Measurements from ENCODE around the gene KCNJ10.

The KCNJ10 gene

DNA sequence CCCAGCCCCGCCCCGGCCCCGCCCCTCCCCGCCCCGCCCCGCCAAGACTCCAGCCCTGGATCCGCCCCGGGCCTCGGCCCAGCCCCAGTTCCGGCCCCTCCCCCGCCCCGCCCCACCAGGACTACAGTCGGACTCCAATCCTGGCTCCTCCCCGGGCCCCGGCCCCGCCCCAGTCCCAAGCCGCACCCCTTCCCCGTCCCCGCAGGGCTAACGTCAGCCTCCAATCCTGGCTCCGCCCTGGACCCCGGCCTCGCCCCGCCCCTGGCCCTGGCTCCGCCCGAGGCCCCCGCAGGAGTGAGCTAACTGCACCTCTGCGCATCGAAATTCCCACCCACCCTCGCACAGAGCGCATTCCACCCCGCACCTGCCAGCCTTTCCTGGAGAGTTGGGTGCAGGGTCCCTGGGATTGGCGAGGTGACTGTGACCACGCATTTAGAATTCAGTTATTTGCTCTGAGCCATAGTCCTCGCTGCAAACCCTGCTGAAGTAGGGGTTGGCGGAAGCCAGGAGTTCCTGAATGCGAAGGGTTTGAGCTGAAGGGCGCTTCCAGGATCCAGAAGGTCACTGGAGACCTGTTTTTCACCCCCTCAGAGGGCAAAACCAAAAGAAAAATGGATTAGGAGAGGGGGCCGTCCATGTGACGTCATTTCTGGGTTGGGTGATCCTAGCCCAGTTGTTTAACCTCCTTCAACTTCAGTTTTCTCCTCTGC is 29.0 kb upstream of the KCNJ10 start:
- DNase-seq (ENCODE audit: low read depth): peak; percentile 97

- peak; percentile 90 for DNase-seq (ENCODE audit: low read depth)
Measured at GRCh38 chr1:160097911-160098851, 28.2 kb upstream of the KCNJ10 start, which contains the start of gene IGSF8. TSS of gene IGSF8 (minus strand) at chr1:160098619. CDS start at chr1:160098472, 147 bp downstream.

DNA sequence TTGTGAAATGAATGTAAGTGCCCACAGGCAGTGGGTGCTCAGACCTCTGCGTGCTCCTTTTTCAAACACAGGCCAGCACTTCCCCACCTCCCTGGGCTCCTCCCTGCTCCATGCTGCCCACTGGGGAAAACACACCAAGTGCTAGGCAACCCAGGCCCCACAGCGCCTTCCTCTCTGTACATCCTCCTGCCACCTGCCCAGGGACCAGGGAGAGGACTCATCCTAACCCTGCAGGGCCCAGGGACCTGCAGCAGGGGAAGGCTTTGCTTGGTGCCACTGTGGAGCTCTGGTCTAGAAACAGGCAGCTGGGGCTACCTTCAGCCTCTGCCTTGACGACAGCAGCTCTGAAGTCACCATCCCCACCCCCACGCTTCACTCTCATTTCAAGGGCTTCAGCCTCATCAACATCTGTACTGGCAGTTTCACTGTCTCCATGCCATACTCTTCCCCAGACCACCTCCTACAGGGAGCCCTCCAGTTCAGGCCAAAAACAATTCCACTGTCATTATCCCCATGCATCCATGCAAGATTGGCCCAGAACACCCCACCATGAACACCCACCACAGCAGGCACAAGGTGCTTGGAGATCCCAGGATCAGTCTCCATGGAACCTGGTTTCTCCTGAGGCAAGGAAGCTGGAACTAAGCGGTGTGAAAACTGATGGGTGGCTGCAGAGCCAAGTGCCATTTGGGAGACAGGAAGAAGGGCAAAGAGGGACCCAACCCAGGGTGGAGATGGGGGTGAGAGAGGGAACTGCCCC is 27.4 kb upstream of the KCNJ10 start:
- no peak for DNase-seq (ENCODE audit: low read depth)

DNA sequence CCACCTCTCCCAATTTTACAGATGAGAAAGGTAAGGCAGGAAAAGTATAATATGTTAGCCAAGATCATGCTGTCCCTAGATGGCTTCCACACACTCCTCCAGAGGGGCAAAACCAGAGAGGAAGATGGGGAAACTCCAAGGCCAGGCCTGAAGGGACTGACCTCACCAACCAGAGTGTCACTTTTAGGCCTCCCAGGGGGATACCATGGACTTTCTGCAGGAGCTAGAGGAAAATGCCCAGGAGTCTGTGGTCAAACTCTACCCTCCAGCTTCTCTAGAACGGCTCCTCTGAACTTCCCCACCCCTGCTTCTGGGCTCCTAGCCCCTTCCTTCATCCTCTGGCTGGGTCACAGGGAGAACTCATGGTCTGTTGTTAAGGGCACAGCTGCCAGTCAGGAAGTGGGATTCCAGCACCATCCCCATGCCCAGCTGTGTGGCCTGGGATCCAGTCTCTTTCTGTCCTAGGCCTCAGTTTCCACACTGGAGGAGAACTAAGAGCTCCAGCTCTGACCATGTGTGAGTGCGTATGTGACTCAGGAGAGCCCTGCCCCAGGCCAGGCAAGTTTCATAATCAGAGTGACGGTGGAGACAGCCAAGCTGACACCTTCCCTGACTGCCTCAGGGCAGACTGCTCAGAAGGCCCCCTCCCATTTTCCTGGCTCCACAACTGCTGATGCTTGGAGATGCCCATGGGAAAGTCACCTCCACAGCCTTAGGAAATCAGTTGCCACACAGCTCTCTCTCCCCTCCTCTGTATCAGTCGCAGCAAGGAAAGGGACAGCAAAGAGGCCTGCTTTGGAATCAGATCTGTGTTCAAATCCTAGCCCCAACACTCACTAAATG is 26.5 kb upstream of the KCNJ10 start:
- DNase-seq (ENCODE audit: low read depth): no peak

DNA sequence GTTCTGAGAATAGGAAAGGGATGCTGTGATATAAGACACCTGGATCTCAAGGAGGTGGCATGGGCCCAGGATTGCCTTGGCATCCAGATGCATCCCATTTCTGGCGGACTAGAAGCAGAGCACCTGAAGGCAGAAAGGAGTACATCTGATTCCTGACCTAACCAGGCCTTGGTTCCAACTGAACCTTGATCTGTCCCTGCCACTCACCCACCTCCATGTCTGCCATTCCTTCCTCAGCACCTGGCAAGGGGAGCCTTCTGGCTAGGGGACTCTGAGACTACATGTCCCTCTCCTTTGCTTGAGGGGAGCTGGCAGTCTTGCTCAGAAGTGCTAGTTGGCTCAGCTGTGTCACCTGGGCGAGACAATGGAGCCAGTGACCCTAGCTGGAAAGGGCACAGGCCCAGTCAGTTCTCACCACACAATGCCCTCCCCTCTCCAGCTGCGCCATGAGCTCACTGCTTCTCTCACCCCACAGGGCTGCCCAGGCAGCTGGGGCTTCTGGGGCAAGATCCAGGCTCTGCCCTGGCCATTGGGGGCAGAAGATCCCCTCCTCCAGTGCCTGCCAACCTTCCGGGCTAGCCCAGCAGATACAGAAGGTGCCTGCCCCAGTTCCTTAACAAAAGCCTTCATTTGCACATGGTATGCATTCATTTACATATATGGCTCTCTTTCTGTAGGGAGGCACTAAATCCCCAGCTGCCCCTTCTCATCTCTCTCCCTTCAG is 25.6 kb upstream of the KCNJ10 start:
- DNase-seq (ENCODE audit: low read depth): no peak

- DNase-seq (ENCODE audit: low read depth): no peak
Measured at GRCh38 chr1:160094806-160095205, 24.8 kb upstream of the KCNJ10 start.

DNA sequence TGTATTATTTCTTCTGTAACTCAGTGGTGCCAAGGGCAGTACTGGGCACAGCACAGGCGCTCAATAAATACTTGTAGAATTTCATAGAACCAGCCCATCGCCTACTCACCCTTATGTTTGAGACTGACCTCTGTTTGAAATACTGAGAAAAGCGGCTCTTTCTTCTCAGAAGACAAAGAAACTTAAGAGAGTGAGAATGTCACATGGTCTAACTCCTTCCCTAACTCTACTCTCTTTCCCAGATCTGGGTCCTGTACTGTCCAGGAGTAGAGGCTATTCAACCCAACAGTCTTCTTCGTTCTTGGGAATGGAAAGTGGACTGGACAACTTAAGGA is 24.3 kb upstream of the KCNJ10 start:
- no peak for DNase-seq (ENCODE audit: low read depth)

DNA sequence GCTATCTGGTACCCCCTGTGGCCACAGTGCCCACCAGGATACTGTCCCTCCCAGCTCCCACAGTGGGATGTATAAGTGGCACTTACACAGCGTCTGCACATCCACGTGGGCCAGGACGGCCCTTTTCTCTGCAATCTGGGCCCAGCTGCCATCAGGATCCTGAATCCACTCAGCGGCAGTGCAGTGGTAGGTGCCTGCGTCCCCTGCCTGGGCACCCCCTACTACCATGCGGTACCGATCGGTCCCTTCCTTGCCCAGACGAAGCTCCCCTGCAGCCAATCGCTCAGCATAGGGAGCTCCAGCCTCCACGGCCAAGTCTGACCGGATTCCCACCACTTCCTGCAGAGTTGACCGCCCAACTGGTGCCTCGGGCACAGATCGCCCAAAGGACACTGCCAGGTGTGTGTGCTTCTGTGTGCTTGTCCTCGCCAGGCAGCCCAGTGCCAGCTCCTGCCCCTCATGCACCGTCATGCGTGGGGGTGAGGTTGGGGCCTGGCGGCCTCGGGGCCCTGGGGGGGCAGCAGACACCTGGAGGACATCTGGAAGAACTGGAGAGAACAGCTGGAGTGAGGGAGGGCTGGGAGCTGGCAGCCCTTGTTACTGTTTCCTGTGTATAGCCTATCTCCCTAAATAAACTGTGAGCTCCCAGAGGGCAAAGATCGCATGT is 23.8 kb upstream of the KCNJ10 start:
- DNase-seq (ENCODE audit: low read depth): no peak

GRCh38 chr1:160093069-160093395 is 23.1 kb upstream of the KCNJ10 start:
- no peak for DNase-seq (ENCODE audit: low read depth)

DNA sequence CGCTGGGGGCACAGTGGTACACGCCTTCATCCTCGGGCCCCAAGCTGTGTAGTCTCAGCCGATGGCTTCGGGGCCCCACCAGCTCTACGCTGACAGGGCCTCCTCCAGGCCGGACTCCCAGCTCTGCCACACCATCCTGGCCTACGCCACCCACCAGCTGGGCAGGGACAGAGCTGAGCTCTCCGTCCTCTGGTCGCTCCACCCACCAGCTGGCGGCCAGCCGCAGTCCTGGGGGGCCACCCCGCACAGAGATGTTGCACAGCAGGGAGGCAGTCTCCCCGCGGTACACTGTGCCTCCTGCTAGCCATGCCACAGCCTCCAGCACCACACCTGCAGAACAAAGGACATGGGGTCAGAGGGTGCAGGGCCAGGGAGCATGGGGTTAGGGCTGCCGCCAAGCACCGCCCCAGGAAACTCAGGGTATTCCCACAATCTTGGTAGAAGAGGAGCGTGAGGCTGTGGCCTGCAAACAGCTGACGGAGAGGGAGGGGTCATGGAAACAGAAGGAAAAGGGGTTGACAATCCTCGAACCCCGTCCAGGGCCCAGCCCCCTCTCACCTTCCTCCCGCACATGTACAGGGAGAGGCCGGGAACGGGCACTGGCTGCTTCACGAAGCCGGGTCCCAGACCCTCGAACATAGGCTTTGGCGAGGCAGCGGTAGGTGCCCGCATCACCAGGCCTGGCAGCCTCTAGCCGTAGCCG is 22.6 kb upstream of the KCNJ10 start:
- no peak for DNase-seq (ENCODE audit: low read depth)

- no peak for DNase-seq (ENCODE audit: low read depth)
Measured at GRCh38 chr1:160091666-160092223, 21.8 kb upstream of the KCNJ10 start.

GRCh38 chr1:160090760-160091159 is 20.8 kb upstream of the KCNJ10 start:
- no peak for DNase-seq (ENCODE audit: low read depth)

GRCh38 chr1:160089883-160090282 is 19.9 kb upstream of the KCNJ10 start:
- no peak for DNase-seq (ENCODE audit: low read depth)

DNA sequence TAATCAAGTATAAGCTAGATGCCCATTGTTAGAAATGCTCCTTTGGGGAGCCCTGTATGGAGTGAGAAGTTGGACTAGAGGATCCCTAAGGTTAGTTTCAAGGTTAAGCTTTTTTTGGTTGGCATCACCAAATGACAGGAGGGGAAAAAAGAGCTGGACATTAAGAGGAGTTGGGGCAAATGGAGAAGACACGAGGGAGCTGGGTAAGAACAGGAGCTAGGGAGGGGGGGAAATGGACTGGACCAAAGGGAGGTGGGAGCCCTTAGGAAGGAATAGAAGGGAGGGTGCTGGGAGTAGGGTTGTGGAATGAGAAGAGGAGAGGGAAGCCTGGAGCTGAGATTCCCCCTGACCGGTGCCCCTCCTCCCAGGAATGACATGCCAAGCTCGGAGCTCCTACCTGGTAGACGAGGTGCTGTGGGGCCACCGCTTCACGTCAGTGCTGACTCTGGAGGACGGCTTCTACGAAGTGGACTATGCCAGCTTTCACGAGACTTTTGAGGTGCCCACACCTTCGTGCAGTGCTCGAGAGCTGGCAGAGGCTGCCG is 17.2 kb upstream of the KCNJ10 start:
- no peak for DNase-seq (ENCODE audit: low read depth)

DNA sequence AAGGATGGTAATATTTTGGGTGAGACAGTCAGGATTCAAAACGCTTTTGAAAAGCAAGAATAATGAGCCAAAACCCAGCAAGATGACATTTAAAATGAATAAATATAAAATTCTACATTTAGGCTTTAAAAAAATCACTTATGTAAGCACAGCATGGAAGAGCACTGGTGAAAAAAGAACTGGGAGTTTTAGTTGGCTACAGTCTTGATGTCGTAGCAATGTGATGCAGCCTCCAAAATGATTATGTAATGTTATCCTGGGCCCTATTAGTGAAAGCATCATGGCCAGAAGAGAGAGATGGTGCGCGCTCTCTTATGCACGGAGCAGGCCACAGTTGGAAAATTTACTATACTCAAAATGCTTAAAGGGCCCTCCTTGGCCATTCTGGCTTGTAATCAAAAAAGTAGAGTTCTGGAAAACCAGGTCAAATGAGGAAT is 16.5 kb upstream of the KCNJ10 start:
- no peak for DNase-seq (ENCODE audit: low read depth)

- DNase-seq (ENCODE audit: low read depth): peak; percentile 69
Measured at GRCh38 chr1:160085686-160086455, 15.9 kb upstream of the KCNJ10 start.

- no peak for DNase-seq (ENCODE audit: low read depth)
Measured at GRCh38 chr1:160084771-160085321, 14.9 kb upstream of the KCNJ10 start.
